ENCODE measurements around the gene PCED1A. TPM values are rescaled to one million over a fixed set of nuclear protein-coding genes. Genes with fewer than 3 reads are reported as not detected.

PCED1A gene
- total RNA-seq, 2 experiments from 2014 or later: 44.6 to 44.8 TPM

DNA sequence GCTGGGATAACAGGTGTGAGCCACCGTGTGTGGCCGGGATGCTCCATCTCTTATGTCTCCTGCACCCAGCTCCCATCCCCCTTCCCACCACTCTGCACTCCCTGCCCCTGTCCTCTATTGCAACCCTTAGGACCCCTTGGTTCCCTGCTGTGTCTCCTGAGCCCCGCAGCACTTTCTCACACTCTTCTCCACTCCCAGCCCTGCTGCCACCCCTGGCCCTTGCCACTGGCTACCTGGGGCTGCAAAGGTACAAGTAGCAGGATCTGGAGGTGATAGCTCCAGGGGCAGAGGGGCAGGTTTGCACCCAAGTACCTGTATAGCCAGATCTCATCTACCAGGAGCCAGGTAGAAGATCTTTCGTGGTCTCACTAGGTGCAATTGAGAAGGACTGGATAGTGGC is 33.4 kb downstream of the PCED1A start:
- CTCF ChIA-PET: no interaction called here
- no peak for DNase-seq
- peaks cover 38% of the 10 kb centered on the region for H3K27me3 Mint-ChIP-seq (ENCODE audit: low read depth)
- H3K36me3 Mint-ChIP-seq (ENCODE audit: low read depth): peaks cover 2% of the 10 kb centered on the region
- H3K4me3 Mint-ChIP-seq: no peak overlapping the region
- H3K9me3 Mint-ChIP-seq: peaks cover 3% of the 10 kb centered on the region
- no peaks in the 10 kb centered on the region for H3K4me1 Mint-ChIP-seq (ENCODE audit: low read depth)
- intact Hi-C loops (cut with micrococcal nuclease): no loop called here
- no peak overlapping the region for H3K27ac Mint-ChIP-seq

GRCh38 chr20:2806351-2806701 is 34.1 kb downstream of the PCED1A start:
- intact Hi-C loops (cut with micrococcal nuclease): no loop called here
- H3K36me3 Mint-ChIP-seq (ENCODE audit: low read depth): no peaks in the 10 kb centered on the region
- no peaks in the 10 kb centered on the region for H3K9me3 Mint-ChIP-seq
- peaks cover 2% of the 10 kb centered on the region for H3K4me1 Mint-ChIP-seq (ENCODE audit: low read depth)
- H3K4me3 Mint-ChIP-seq: no peak overlapping the region
- H3K27ac Mint-ChIP-seq: no peak overlapping the region
- peaks cover 41% of the 10 kb centered on the region for H3K27me3 Mint-ChIP-seq (ENCODE audit: low read depth)
- no peak for DNase-seq
- CTCF ChIA-PET: no interaction called here

DNA sequence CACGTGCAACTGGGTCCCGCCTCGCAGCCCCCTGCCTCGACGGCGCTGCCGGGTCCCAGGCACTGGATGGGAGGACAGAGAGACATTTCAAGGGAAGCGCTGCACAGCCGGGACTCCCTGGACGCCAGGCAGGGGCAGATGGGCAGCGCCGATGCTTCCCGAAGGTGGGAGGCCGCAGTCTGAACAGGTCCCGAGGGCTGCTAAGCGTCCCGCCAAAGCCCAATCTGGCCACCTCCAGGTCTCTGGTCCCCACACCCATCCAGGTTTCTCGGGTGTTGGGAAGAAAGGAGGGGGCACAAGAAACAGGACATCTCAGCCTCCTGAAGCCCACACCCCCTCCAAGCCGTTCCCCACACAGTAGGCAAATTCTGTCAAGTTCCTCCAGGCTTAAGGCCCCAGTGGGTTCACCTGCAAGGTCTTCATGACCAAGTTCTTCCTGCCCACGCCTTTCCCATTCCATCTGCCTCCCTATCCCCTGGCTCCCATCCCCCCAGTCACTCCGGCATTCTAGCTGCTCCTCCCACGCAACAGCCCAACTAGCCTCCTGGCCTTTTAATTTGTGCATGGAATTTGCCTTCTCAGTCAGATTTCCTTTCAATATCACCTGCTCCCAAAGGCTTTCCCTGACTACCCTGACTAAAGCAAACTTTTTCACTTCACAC is 34.6 kb downstream of the PCED1A start:
- Mint-ChIP-seq H3K4me1 (ENCODE audit: low read depth) (peaks cover 7% of the 10 kb centered on the region), H3K36me3 (ENCODE audit: low read depth) (no peaks in the 10 kb centered on the region), H3K4me3 (no peak overlapping the region), H3K27ac (no peak overlapping the region), H3K9me3 (no peaks in the 10 kb centered on the region), H3K27me3 (ENCODE audit: low read depth) (peaks cover 41% of the 10 kb centered on the region)
- CTCF ChIA-PET: no interaction called here
- no peak for DNase-seq
- intact Hi-C loops (cut with micrococcal nuclease): no loop called here

GRCh38 chr20:2804852-2805688 is 35.4 kb downstream of the PCED1A start:
- H3K9me3 Mint-ChIP-seq: no peaks in the 10 kb centered on the region

GRCh38 chr20:2804041-2804828 is 36.2 kb downstream of the PCED1A start:
- CTCF ChIA-PET: interaction anchor here (0.6 to 1.2 kb wide), 2 partner anchors 181 to 293 kb away, joined by 3 read pairs; no protein-coding TSS in a partner anchor
- Mint-ChIP-seq H3K27me3 (ENCODE audit: low read depth) (peaks cover 53% of the 10 kb centered on the region), H3K4me1 (ENCODE audit: low read depth) (peaks cover 19% of the 10 kb centered on the region), H3K27ac (no peak overlapping the region), H3K36me3 (ENCODE audit: low read depth) (peaks cover 1% of the 10 kb centered on the region), H3K9me3 (no peaks in the 10 kb centered on the region), H3K4me3 (no peak overlapping the region)
- intact Hi-C loops (cut with micrococcal nuclease): no loop called here
- no peak for DNase-seq

More at GRCh38 chr20:2804852-2805688, 35.4 kb downstream of the PCED1A start:
- Mint-ChIP-seq H3K4me3 (no peak overlapping the region), H3K27me3 (ENCODE audit: low read depth) (peaks cover 44% of the 10 kb centered on the region), H3K4me1 (ENCODE audit: low read depth) (peaks cover 10% of the 10 kb centered on the region), H3K27ac (no peak overlapping the region), H3K36me3 (ENCODE audit: low read depth) (no peaks in the 10 kb centered on the region)
- intact Hi-C loops (cut with micrococcal nuclease): no loop called here
- no peak for DNase-seq
- CTCF ChIA-PET: no interaction called here

DNA sequence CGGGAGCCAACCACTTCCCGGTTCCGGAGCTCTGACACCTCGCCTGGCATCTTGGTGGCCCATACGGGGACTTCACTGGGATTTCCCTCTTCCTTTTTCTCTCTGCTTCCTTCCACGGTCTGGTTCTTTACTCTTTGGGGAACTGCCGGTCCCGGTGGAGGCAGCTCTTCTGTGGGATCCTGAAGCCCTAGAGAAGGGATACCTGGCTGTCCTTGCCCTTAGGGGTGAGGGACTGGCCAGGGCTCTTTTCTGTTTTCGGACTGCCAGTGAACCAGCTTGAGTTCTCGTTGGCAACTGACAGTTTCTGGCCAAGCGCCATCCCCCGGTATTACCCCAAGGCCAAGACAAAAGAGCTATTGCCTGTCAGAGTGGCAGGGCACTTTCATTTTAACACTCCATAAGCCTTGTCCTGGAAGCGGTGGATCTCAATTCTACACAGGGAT is 39.1 kb downstream of the PCED1A start:
- Mint-ChIP-seq H3K4me1 (ENCODE audit: low read depth) (peaks cover 22% of the 10 kb centered on the region), H3K27me3 (ENCODE audit: low read depth) (peaks cover 60% of the 10 kb centered on the region), H3K4me3 (peak overlapping the region; percentile 74), H3K9me3 (no peaks in the 10 kb centered on the region), H3K27ac (peak overlapping the region; percentile 24), H3K36me3 (ENCODE audit: low read depth) (peaks cover 1% of the 10 kb centered on the region)
- CTCF ChIA-PET: interaction anchor here (0.9 to 1.1 kb wide), 3 partner anchors 24 to 51 kb away, joined by 3 to 4 read pairs (median 3); no protein-coding TSS in a partner anchor
- DNase-seq: no peak
- intact Hi-C loops (cut with micrococcal nuclease): loop anchor here (1.0 kb wide), 1 partner anchor 31 kb away; no protein-coding TSS in a partner anchor

- Mint-ChIP-seq H3K27me3 (ENCODE audit: low read depth) (peaks cover 56% of the 10 kb centered on the region), H3K4me1 (ENCODE audit: low read depth) (peaks cover 22% of the 10 kb centered on the region), H3K36me3 (ENCODE audit: low read depth) (peaks cover 1% of the 10 kb centered on the region), H3K27ac (peak within 1 kb of the TSS; percentile 24), H3K4me3 (peak within 1 kb of the TSS; percentile 79), H3K9me3 (no peaks in the 10 kb centered on the region)
- intact Hi-C loops (cut with micrococcal nuclease): loop anchor here (1.0 kb wide), 1 partner anchor 32 kb away; no protein-coding TSS in a partner anchor
- CTCF ChIA-PET: interaction anchor here (0.9 to 1.1 kb wide), 3 partner anchors 23 to 51 kb away, joined by 3 to 4 read pairs (median 3); no protein-coding TSS in a partner anchor
- DNase-seq: peak; percentile 42
These were observed 39.8 kb downstream of the PCED1A start, which contains the start of gene CPXM1 for GRCh38 chr20:2800521-2801285. Gene CPXM1 (minus strand): TSS chr20:2800627. CDS start chr20:2800572, 55 bp downstream.

GRCh38 chr20:2799688-2800520 is 40.6 kb downstream of the PCED1A start:
- Mint-ChIP-seq H3K4me3 (peak overlapping the region; percentile 79), H3K36me3 (ENCODE audit: low read depth) (peaks cover 1% of the 10 kb centered on the region), H3K9me3 (no peaks in the 10 kb centered on the region), H3K4me1 (ENCODE audit: low read depth) (peaks cover 22% of the 10 kb centered on the region), H3K27me3 (ENCODE audit: low read depth) (peaks cover 51% of the 10 kb centered on the region), H3K27ac (no peak overlapping the region)
- CTCF ChIA-PET: interaction anchor here (1.2 kb wide), 1 partner anchor 10 kb away, joined by 3 read pairs; no protein-coding TSS in a partner anchor
- intact Hi-C loops (cut with micrococcal nuclease): no loop called here
- peak; percentile 40 for DNase-seq

- Mint-ChIP-seq H3K9me3 (no peaks in the 10 kb centered on the region), H3K27me3 (ENCODE audit: low read depth) (peaks cover 47% of the 10 kb centered on the region), H3K27ac (no peak overlapping the region), H3K36me3 (ENCODE audit: low read depth) (peaks cover 1% of the 10 kb centered on the region), H3K4me1 (ENCODE audit: low read depth) (peaks cover 22% of the 10 kb centered on the region), H3K4me3 (peak overlapping the region; percentile 79)
- intact Hi-C loops (cut with micrococcal nuclease): no loop called here
- CTCF ChIA-PET: interaction anchor here (0.6 to 1.2 kb wide), 2 partner anchors 9 to 14 kb away, joined by 3 read pairs; no protein-coding TSS in a partner anchor
- no peak for DNase-seq
These were observed 41.2 kb downstream of the PCED1A start for GRCh38 chr20:2799271-2799670.

DNA sequence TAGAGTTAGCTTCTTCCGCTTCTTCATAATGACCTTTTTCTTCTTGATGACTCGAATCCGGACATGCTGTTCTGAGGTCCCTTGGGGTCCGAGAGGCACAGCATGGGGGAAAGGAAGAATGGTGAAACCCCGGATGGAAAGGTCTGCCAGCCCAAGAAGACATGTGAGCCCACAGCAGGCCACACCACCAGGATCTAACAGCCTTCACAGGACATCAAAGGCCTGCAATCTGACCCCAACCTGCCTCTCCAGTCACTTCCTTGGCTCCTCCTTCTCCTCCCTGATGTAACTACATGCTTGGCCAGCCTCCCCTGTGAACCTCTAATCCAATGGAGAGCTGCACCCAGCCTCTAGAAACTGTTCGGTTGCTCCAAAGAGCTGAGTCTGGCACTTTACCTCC is 41.6 kb downstream of the PCED1A start:
- Mint-ChIP-seq H3K27ac (no peak overlapping the region), H3K9me3 (no peaks in the 10 kb centered on the region), H3K4me1 (ENCODE audit: low read depth) (peaks cover 22% of the 10 kb centered on the region), H3K4me3 (peak overlapping the region; percentile 79), H3K27me3 (ENCODE audit: low read depth) (peaks cover 45% of the 10 kb centered on the region), H3K36me3 (ENCODE audit: low read depth) (peaks cover 1% of the 10 kb centered on the region)
- CTCF ChIA-PET: interaction anchor here (0.5 to 1.2 kb wide), 3 partner anchors 9 to 19 kb away, joined by 3 to 4 read pairs (median 3); no protein-coding TSS in a partner anchor
- intact Hi-C loops (cut with micrococcal nuclease): no loop called here
- DNase-seq: peak; percentile 28
